ENCODE data around the gene GPX3.
A peak's percentile ranks its signal among the peaks of the same experiment; 100 is the strongest.

GRCh38 chr5:151051066-151051930 is 30.9 kb downstream of the GPX3 start:
- TF ChIP-seq CTCF (IDR thresholded peaks at IDR 0.05) (peak; percentile 72 to 97 (median 91)), POLR2A (IDR thresholded peaks at IDR 0.05) (no peak)

Data from adrenal gland (tissue), 5 donors.